Activated T-helper 2 cell treated with anti-CD3 and anti-CD28 coated beads, Interferon-gamma antibody, Interleukin-2, Interleukin-4, amounts not matched to agents 10 μg/mL and 5 μg/mL and 100 μg/mL, durations not matched to agents 14 hours and 24 hours and 36 hours (primary cell): ENCODE data around the gene VEGFB. TPM values are rescaled to one million over a fixed set of nuclear protein-coding genes. Genes with fewer than 3 reads are reported as not detected.

Experiments used
- DNase-seq: peaks from one replicate; pipeline ENCODE4 v3.0.0; 2021; ENCODE audit warnings: low spot score
- H3K27ac Mint-ChIP-seq: one replicate; pipeline ENCODE4 v1.8.0; 2021; ENCODE audit warnings: mixed read lengths
- H3K27me3 Mint-ChIP-seq: one replicate; pipeline ENCODE4 v1.8.0; 2021; ENCODE audit warnings: low read depth, mixed read lengths
- H3K36me3 Mint-ChIP-seq: one replicate; pipeline ENCODE4 v1.8.0; 2021; ENCODE audit warnings: low read depth, mixed read lengths
- H3K4me1 Mint-ChIP-seq: one replicate; pipeline ENCODE4 v1.8.0; 2021; ENCODE audit warnings: low read depth, mixed read lengths
- H3K4me3 Mint-ChIP-seq: one replicate; pipeline ENCODE4 v1.8.0; 2021; ENCODE audit warnings: low read depth, mild to moderate bottlenecking, moderate library complexity, mixed read lengths
- H3K9me3 Mint-ChIP-seq: one replicate; pipeline ENCODE4 v1.8.0; 2021; ENCODE audit warnings: mixed read lengths
- intact Hi-C: fragments of 100-400 bp; cut with micrococcal nuclease; formaldehyde crosslinking; loops from one replicate; pipeline ENCODE4 v1.15.1; 2023
- total RNA-seq: library from RNA; stranded (reverse); gene quantifications from 2 replicates; pipeline ENCODE4 v1.2.3, GENCODE V29; 2022

VEGFB gene
- total RNA-seq, 1 donor from 2014 or later: 82.0 TPM

GRCh38 chr11:64265176-64266160 is 31.1 kb downstream of the VEGFB start:
- peaks cover 17% of the 10 kb centered on the region for H3K36me3 Mint-ChIP-seq
- intact Hi-C loops: no loop called here
- no peak overlapping the region for H3K27ac Mint-ChIP-seq
- DNase-seq: no peak
- H3K9me3 Mint-ChIP-seq: no peaks in the 10 kb centered on the region
- H3K27me3 Mint-ChIP-seq: no peaks in the 10 kb centered on the region
- peaks cover 9% of the 10 kb centered on the region for H3K4me1 Mint-ChIP-seq
- H3K4me3 Mint-ChIP-seq: no peak overlapping the region

- H3K36me3 Mint-ChIP-seq: peaks cover 17% of the 10 kb centered on the region
- no peaks in the 10 kb centered on the region for H3K9me3 Mint-ChIP-seq
- H3K27ac Mint-ChIP-seq: peak overlapping the region; percentile 52
- intact Hi-C loops: no loop called here
- H3K4me1 Mint-ChIP-seq: peaks cover 9% of the 10 kb centered on the region
- DNase-seq: no peak
- H3K27me3 Mint-ChIP-seq: no peaks in the 10 kb centered on the region
- no peak overlapping the region for H3K4me3 Mint-ChIP-seq
Measured at GRCh38 chr11:64266339-64266738, 32.0 kb downstream of the VEGFB start.

GRCh38 chr11:64267207-64267945 is 33.0 kb downstream of the VEGFB start:
- Mint-ChIP-seq H3K4me1 (peaks cover 14% of the 10 kb centered on the region), H3K4me3 (no peak overlapping the region), H3K36me3 (peaks cover 14% of the 10 kb centered on the region), H3K27me3 (no peaks in the 10 kb centered on the region), H3K27ac (peak overlapping the region; percentile 22), H3K9me3 (no peaks in the 10 kb centered on the region)
- no peak for DNase-seq
- intact Hi-C loops: no loop called here

- Mint-ChIP-seq H3K27me3 (no peaks in the 10 kb centered on the region), H3K36me3 (peaks cover 11% of the 10 kb centered on the region), H3K9me3 (no peaks in the 10 kb centered on the region), H3K27ac (peak overlapping the region; percentile 84), H3K4me3 (peak overlapping the region; percentile 91), H3K4me1 (peaks cover 15% of the 10 kb centered on the region)
- no peak for DNase-seq
- intact Hi-C loops: loop anchor here (2.0 kb wide), 1 partner anchor 61 kb away; the partner anchor contains the start of gene FERMT3
Measured at GRCh38 chr11:64268025-64268892, 33.9 kb downstream of the VEGFB start.

GRCh38 chr11:64268893-64269539 is 34.6 kb downstream of the VEGFB start:
- Mint-ChIP-seq H3K4me1 (peaks cover 15% of the 10 kb centered on the region), H3K4me3 (peak overlapping the region; percentile 91), H3K9me3 (no peaks in the 10 kb centered on the region), H3K36me3 (peaks cover 11% of the 10 kb centered on the region), H3K27me3 (no peaks in the 10 kb centered on the region), H3K27ac (peak overlapping the region; percentile 84)
- intact Hi-C loops: loop anchor here (1.0 to 2.0 kb wide), 3 partner anchors 18 to 62 kb away; partner anchors contain the start of genes FERMT3, PLCB3 and TRMT112
- DNase-seq: peak; percentile 54

GRCh38 chr11:64269540-64270220 is 35.3 kb downstream of the VEGFB start:
- no peaks in the 10 kb centered on the region for H3K9me3 Mint-ChIP-seq
- peak overlapping the region; percentile 84 for H3K27ac Mint-ChIP-seq
- intact Hi-C loops: loop anchor here (1.0 to 2.0 kb wide), 7 partner anchors 16 to 83 kb away; partner anchors contain the start of genes FERMT3, FKBP2, GPR137 and PLCB3

GRCh38 chr11:64275031-64275800 is 40.8 kb downstream of the VEGFB start:
- Mint-ChIP-seq H3K27me3 (no peaks in the 10 kb centered on the region), H3K4me3 (no peak overlapping the region), H3K4me1 (peaks cover 6% of the 10 kb centered on the region), H3K27ac (no peak overlapping the region), H3K36me3 (peaks cover 15% of the 10 kb centered on the region), H3K9me3 (no peaks in the 10 kb centered on the region)
- intact Hi-C loops: no loop called here
- DNase-seq: no peak

More at GRCh38 chr11:64269540-64270220, 35.3 kb downstream of the VEGFB start:
- DNase-seq: peak; percentile 97
- H3K27me3 Mint-ChIP-seq: no peaks in the 10 kb centered on the region
- peak overlapping the region; percentile 91 for H3K4me3 Mint-ChIP-seq
- peaks cover 11% of the 10 kb centered on the region for H3K36me3 Mint-ChIP-seq
- H3K4me1 Mint-ChIP-seq: peaks cover 15% of the 10 kb centered on the region

GRCh38 chr11:64275841-64276240 is 41.5 kb downstream of the VEGFB start:
- H3K4me3 Mint-ChIP-seq: no peak overlapping the region
- peaks cover 6% of the 10 kb centered on the region for H3K4me1 Mint-ChIP-seq
- H3K27me3 Mint-ChIP-seq: no peaks in the 10 kb centered on the region
- intact Hi-C loops: no loop called here
- no peak overlapping the region for H3K27ac Mint-ChIP-seq
- H3K36me3 Mint-ChIP-seq: peaks cover 15% of the 10 kb centered on the region
- DNase-seq: no peak
- H3K9me3 Mint-ChIP-seq: no peaks in the 10 kb centered on the region

GRCh38 chr11:64276653-64277431 is 42.5 kb downstream of the VEGFB start:
- no peak overlapping the region for H3K27ac Mint-ChIP-seq
- peaks cover 23% of the 10 kb centered on the region for H3K36me3 Mint-ChIP-seq
- intact Hi-C loops: no loop called here
- H3K27me3 Mint-ChIP-seq: no peaks in the 10 kb centered on the region
- no peaks in the 10 kb centered on the region for H3K9me3 Mint-ChIP-seq
- H3K4me3 Mint-ChIP-seq: no peak overlapping the region
- DNase-seq: no peak
- peaks cover 5% of the 10 kb centered on the region for H3K4me1 Mint-ChIP-seq

GRCh38 chr11:64278576-64279190 is 44.3 kb downstream of the VEGFB start:
- intact Hi-C loops: no loop called here
- Mint-ChIP-seq H3K36me3 (peaks cover 20% of the 10 kb centered on the region), H3K4me1 (peaks cover 4% of the 10 kb centered on the region), H3K27me3 (no peaks in the 10 kb centered on the region), H3K4me3 (no peak overlapping the region), H3K27ac (no peak overlapping the region), H3K9me3 (no peaks in the 10 kb centered on the region)
- DNase-seq: no peak
